D341Med (cell line): ENCODE measurements around the gene SNN.

Experiments
- DNase-seq: peaks from one replicate; pipeline ENCODE4 v3.0.0; 2012; ENCODE audit warnings: low spot score

SNN gene

GRCh38 chr16:11635113-11635652 lies 33.1 kb upstream of the SNN start:
- no peak for DNase-seq

- DNase-seq: no peak
Observed at GRCh38 chr16:11635679-11636171, 32.5 kb upstream of the SNN start.

GRCh38 chr16:11636172-11636721 lies 32.0 kb upstream of the SNN start:
- DNase-seq: no peak

- DNase-seq: no peak
Observed at GRCh38 chr16:11637320-11637719, 30.9 kb upstream of the SNN start.

GRCh38 chr16:11638140-11638539 lies 30.1 kb upstream of the SNN start:
- no peak for DNase-seq

- no peak for DNase-seq
Observed at GRCh38 chr16:11639008-11639562, 29.2 kb upstream of the SNN start.

- DNase-seq: no peak
Observed at GRCh38 chr16:11639925-11640899, 28.0 kb upstream of the SNN start.

- DNase-seq: peak; percentile 69
Observed at GRCh38 chr16:11640987-11641817, 27.1 kb upstream of the SNN start.

- no peak for DNase-seq
Observed at GRCh38 chr16:11642765-11643116, 25.5 kb upstream of the SNN start.

- DNase-seq: no peak
Observed at GRCh38 chr16:11649276-11649675, 19.0 kb upstream of the SNN start.

- no peak for DNase-seq
Observed at GRCh38 chr16:11650641-11651591, 17.3 kb upstream of the SNN start.

- no peak for DNase-seq
Observed at GRCh38 chr16:11651796-11652195, 16.5 kb upstream of the SNN start.

GRCh38 chr16:11655655-11656054 lies 12.6 kb upstream of the SNN start:
- DNase-seq: peak; percentile 11

- DNase-seq: peak; percentile 9
Observed at GRCh38 chr16:11657556-11657955, 10.7 kb upstream of the SNN start.

GRCh38 chr16:11658896-11659708 lies 9.2 kb upstream of the SNN start:
- peak; percentile 21 for DNase-seq

GRCh38 chr16:11660565-11660964 lies 7.7 kb upstream of the SNN start:
- DNase-seq: no peak

- no peak for DNase-seq
Observed at GRCh38 chr16:11662582-11662981, 5.7 kb upstream of the SNN start.

- peak; percentile 74 for DNase-seq
Observed at GRCh38 chr16:11665071-11665491, 3.2 kb upstream of the SNN start.

GRCh38 chr16:11666103-11667055 lies 1.9 kb upstream of the SNN start:
- DNase-seq: peak; percentile 65
